Fibroblast of mammary gland (primary cell): Measurements from ENCODE around the gene SLX4IP.

Source experiments
- DNase-seq: peaks from one replicate; pipeline ENCODE4 v3.0.0-alpha.2; 2010; ENCODE audit warnings: low read depth
- H3K4me3 ChIP-seq: 2 replicates; pipeline ENCODE4 v1.5.1; 2011; ENCODE audit warnings: low read depth, mild to moderate bottlenecking, low read length, moderate library complexity; ENCODE audit not compliant: control insufficient read depth
- CTCF ChIP-seq: conservative IDR thresholded peaks from 2 replicates; pipeline ENCODE4 v1.5.1; 2011; ENCODE audit warnings: low read depth, low read length, inconsistent platforms; ENCODE audit not compliant: control insufficient read depth, insufficient read depth

SLX4IP gene

GRCh38 chr20:10666221-10667076 lies 231.3 kb downstream of the SLX4IP start:
- no peak for DNase-seq
- TF ChIP-seq CTCF: no peak
- no peak overlapping the region for H3K4me3 ChIP-seq

GRCh38 chr20:10667077-10667401 lies 231.9 kb downstream of the SLX4IP start:
- DNase-seq: no peak

GRCh38 chr20:10667560-10668167 lies 232.6 kb downstream of the SLX4IP start:
- DNase-seq: no peak
- TF ChIP-seq CTCF: no peak
- H3K4me3 ChIP-seq: no peak overlapping the region

More at GRCh38 chr20:10667077-10667401, 231.9 kb downstream of the SLX4IP start:
- no peak overlapping the region for H3K4me3 ChIP-seq
- no peak for TF ChIP-seq CTCF

GRCh38 chr20:10668677-10669368 lies 233.7 kb downstream of the SLX4IP start:
- no peak overlapping the region for H3K4me3 ChIP-seq
- no peak for DNase-seq
- no peak for TF ChIP-seq CTCF

GRCh38 chr20:10669843-10670446 lies 234.8 kb downstream of the SLX4IP start:
- no peak for TF ChIP-seq CTCF
- no peak for DNase-seq
- no peak overlapping the region for H3K4me3 ChIP-seq

- no peak for TF ChIP-seq CTCF
- H3K4me3 ChIP-seq: peak overlapping the region; percentile 6
- no peak for DNase-seq
These were observed 235.6 kb downstream of the SLX4IP start for GRCh38 chr20:10670501-10671220.
